Colonic mucosa (tissue), 4 donors: ENCODE results near the gene SNAP91. TPM values are rescaled to one million over a fixed set of nuclear protein-coding genes. Genes with fewer than 3 reads are reported as not detected.
"Not testable (repeated sequence)": the region's sequence is repeated elsewhere in the genome, so short reads cannot be mapped to it uniquely, and the experiment has no call there.

ENCODE experiments used
- DNase-seq: peaks from one replicate; pipeline ENCODE4 v3.0.0-alpha.2; 2020
- H3K27ac ChIP-seq: fragments of 200-600 bp; one replicate; pipeline ENCODE4 v1.8.0; 2021
- H3K27me3 ChIP-seq: fragments of 200-600 bp; one replicate; pipeline ENCODE4 v1.8.0; 2021
- H3K36me3 ChIP-seq: fragments of 200-600 bp; one replicate; pipeline ENCODE4 v1.8.0; 2021
- H3K4me1 ChIP-seq: fragments of 200-600 bp; one replicate; pipeline ENCODE4 v1.8.0; 2021; ENCODE audit warnings: mild to moderate bottlenecking
- H3K4me3 ChIP-seq: fragments of 200-600 bp; one replicate; pipeline ENCODE4 v1.8.0; 2021
- H3K9ac ChIP-seq, 2 donors: one replicate each; pipeline ENCODE4 v1.7.0; 2013; ENCODE audit warnings: control low read depth in 2 of 2, low read depth in 2 of 2, low read length in 2 of 2
- H3K9me3 ChIP-seq: fragments of 200-600 bp; one replicate; pipeline ENCODE4 v1.8.0; 2021
- intact Hi-C: fragments of 100-400 bp; cut with DNase I; formaldehyde crosslinking; loops from one replicate; pipeline ENCODE4 v1.14.1; 2022
- total RNA-seq, 2 donors: library from RNA; stranded (reverse); fragmentation: NEBNext Ultra II Directional in 1 of 2; extraction: Animal tissue kit (Norgen Biotek cat#: 25700) in 1 of 2; gene quantifications; one replicate each; pipeline ENCODE4 v1.2.1, GENCODE V29; 2021
- TF ChIP-seq, protein P1 (sequence below): fragments of 200-600 bp; IDR thresholded peaks from one replicate; pipeline ENCODE4 v1.8.0; 2022; ENCODE audit warnings: antibody characterized with exemption, mild to moderate bottlenecking
- donor health status: healthy.
- donor health status: DM: no; HTN: no; CAD: no.
- donor health status: DM: no; HTN: no; CAD: no.

SNAP91 gene
- total RNA-seq, 2 donors from 2014 or later, result 0.45 TPM; not detected in 1

DNA sequence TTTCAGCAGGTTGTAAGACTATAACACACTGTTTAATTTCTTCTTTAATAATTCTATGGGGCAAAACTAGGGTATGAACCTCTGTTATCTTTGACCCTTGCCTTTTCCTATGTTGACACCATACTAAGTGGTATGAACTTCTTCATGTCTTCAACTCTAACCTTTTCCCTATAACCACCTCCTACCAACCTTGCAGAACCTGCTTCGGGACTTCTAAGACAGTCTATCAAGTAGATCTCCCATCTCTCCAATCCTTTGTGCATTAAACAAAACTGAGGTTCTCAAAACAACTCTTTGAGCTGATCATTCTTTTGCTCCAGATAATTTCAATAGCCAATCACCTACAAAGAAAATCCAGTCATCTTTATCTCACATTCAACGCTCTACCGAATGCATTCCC, 23.4 kb downstream of the SNAP91 start:
- Histone ChIP-seq H3K27ac (no peak overlapping the region), H3K9me3 (no peaks in the 10 kb centered on the region), H3K9ac (no peak overlapping the region), H3K36me3 (no peaks in the 10 kb centered on the region), H3K4me3 (no peak overlapping the region), H3K27me3 (no peaks in the 10 kb centered on the region), H3K4me1 (no peaks in the 10 kb centered on the region)
- no peak for DNase-seq
- intact Hi-C loops, result no loop called here
- TF ChIP-seq, protein P1, sequence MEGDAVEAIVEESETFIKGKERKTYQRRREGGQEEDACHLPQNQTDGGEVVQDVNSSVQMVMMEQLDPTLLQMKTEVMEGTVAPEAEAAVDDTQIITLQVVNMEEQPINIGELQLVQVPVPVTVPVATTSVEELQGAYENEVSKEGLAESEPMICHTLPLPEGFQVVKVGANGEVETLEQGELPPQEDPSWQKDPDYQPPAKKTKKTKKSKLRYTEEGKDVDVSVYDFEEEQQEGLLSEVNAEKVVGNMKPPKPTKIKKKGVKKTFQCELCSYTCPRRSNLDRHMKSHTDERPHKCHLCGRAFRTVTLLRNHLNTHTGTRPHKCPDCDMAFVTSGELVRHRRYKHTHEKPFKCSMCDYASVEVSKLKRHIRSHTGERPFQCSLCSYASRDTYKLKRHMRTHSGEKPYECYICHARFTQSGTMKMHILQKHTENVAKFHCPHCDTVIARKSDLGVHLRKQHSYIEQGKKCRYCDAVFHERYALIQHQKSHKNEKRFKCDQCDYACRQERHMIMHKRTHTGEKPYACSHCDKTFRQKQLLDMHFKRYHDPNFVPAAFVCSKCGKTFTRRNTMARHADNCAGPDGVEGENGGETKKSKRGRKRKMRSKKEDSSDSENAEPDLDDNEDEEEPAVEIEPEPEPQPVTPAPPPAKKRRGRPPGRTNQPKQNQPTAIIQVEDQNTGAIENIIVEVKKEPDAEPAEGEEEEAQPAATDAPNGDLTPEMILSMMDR, result no peak

- no peak for DNase-seq
- intact Hi-C loops, result no loop called here
- Histone ChIP-seq H3K4me1 (no peaks in the 10 kb centered on the region), H3K9ac (no peak overlapping the region), H3K27ac (no peak overlapping the region), H3K9me3 (no peaks in the 10 kb centered on the region), H3K36me3 (no peaks in the 10 kb centered on the region), H3K27me3 (no peaks in the 10 kb centered on the region), H3K4me3 (no peak overlapping the region)
- TF ChIP-seq, protein P1, result no peak
Observed at GRCh38 chr6:83677791-83678190, 31.1 kb downstream of the SNAP91 start.

DNA sequence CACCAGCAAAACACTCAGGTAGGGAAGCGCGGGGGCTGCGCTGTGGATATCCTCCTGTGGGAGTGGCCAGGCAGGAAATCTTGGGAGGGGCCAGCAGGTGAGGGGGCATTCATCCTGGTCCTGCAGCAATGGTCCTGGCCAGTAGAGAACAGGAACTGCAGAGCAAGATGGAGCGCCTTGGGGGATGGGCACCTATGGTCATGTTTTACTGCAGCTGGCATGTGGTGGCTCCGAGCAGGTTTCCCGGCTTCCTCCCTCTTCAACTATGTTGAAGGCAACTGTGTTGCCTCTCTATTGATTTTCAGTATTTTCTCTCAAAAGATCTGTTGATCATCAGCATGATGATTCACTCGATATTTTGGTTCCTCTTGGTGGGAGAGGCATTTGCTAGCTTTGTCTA, 70.9 kb downstream of the SNAP91 start:
- intact Hi-C loops, result no loop called here
- no peaks in the 10 kb centered on the region for H3K36me3 ChIP-seq
- TF ChIP-seq, protein P1, result no peak
- no peak overlapping the region for H3K27ac ChIP-seq
- no peak overlapping the region for H3K9ac ChIP-seq
- H3K4me1 ChIP-seq, result no peaks in the 10 kb centered on the region
- no peak overlapping the region for H3K4me3 ChIP-seq
- no peak for DNase-seq
- no peaks in the 10 kb centered on the region for H3K27me3 ChIP-seq
- H3K9me3 ChIP-seq, result no peaks in the 10 kb centered on the region

- no peak for DNase-seq
- Histone ChIP-seq H3K9me3 (no peaks in the 10 kb centered on the region), H3K4me1 (no peaks in the 10 kb centered on the region), H3K9ac (no peak overlapping the region), H3K36me3 (no peaks in the 10 kb centered on the region), H3K4me3 (no peak overlapping the region), H3K27ac (no peak overlapping the region), H3K27me3 (no peaks in the 10 kb centered on the region)
- TF ChIP-seq, protein P1, result no peak
- intact Hi-C loops, result no loop called here
Observed at GRCh38 chr6:83636800-83637199, 72.1 kb downstream of the SNAP91 start.

DNA sequence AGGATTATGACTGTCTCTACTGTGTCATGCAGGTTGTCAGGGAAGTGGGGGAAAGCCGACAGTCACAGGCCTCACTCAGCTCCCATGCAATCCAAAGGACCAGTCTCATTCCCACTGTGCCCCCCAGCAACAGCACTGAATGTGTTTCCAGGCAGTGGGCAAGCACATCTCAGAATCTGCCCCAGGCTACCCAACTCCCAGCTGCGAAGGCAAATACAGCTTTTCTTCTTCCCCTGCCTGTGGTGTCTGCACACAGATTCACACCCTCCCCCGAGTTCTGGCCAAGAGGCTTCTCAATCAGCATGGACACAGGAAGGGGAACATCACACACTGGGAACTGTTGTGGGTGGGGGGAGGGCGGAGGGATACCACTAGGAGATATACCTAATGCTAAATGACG, 75.3 kb downstream of the SNAP91 start:
- Histone ChIP-seq H3K9ac (no peak overlapping the region), H3K4me3 (no peak overlapping the region), H3K27ac (no peak overlapping the region), H3K27me3 (no peaks in the 10 kb centered on the region), H3K36me3 (no peaks in the 10 kb centered on the region), H3K9me3 (no peaks in the 10 kb centered on the region), H3K4me1 (no peaks in the 10 kb centered on the region)
- DNase-seq, result no peak
- TF ChIP-seq, protein P1, result no peak
- intact Hi-C loops, result no loop called here

DNA sequence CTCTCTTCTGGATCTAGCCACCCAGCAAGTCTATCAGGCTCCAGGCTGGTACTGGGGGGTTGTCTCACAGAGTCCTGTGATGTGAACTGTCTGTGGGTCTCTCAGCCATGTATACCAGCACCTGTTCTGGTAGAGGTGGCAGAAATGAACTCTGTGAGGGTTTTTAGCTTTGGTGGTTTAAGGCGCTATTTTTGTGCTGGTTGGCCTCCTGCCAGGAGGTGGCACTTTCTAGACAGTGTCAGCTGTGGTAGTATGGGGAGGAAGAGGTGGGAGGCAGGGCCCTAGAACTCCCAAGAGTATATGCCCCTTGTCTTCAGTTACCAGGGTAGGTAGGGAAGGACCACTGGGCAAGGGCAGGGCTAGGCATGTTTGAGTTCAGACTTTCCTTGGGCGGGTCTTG, 75.8 kb downstream of the SNAP91 start:
- no peak overlapping the region for H3K27ac ChIP-seq
- no peaks in the 10 kb centered on the region for H3K9me3 ChIP-seq
- H3K36me3 ChIP-seq, result no peaks in the 10 kb centered on the region
- H3K4me1 ChIP-seq, result no peaks in the 10 kb centered on the region
- intact Hi-C loops, result no loop called here
- no peaks in the 10 kb centered on the region for H3K27me3 ChIP-seq
- DNase-seq, result no peak
- TF ChIP-seq, protein P1, result no peak
- no peak overlapping the region for H3K9ac ChIP-seq
- no peak overlapping the region for H3K4me3 ChIP-seq

DNA sequence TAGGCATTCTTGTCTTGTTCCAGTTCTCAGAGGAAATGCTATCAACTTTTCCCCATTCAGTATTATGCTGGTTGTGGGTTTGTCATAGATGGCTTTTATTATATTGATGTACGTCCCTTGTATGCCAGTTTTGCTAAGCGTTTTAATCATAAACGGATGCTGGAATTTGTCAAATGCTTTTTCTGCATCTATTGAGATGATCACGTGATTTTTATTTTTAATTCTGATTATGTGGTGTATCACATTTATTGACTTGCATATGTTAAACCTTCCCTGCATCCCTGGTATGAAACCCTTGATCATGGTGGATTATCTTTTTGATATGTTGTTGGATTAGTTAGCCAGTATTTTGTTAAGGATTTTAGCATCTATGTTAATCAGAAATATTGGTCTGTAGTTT, 79.0 kb downstream of the SNAP91 start:
- H3K4me1 ChIP-seq, H3K27ac ChIP-seq, H3K4me3 ChIP-seq, intact Hi-C loops, H3K27me3 ChIP-seq, DNase-seq, H3K9ac ChIP-seq, H3K9me3 ChIP-seq, H3K36me3 ChIP-seq: not testable (repeated sequence)
